Hippocampal formation (tissue), 2 donors: ENCODE data around the gene BTBD19.
"Not testable (repeated sequence)": the region's sequence is repeated elsewhere in the genome, so short reads cannot be mapped to it uniquely, and the experiment has no call there.

ENCODE experiments used
- DNase-seq, 2 donors: peaks; one replicate each; lab custom pipeline; 2025; lab: John Stamatoyannopoulos, UW

BTBD19 gene

DNA sequence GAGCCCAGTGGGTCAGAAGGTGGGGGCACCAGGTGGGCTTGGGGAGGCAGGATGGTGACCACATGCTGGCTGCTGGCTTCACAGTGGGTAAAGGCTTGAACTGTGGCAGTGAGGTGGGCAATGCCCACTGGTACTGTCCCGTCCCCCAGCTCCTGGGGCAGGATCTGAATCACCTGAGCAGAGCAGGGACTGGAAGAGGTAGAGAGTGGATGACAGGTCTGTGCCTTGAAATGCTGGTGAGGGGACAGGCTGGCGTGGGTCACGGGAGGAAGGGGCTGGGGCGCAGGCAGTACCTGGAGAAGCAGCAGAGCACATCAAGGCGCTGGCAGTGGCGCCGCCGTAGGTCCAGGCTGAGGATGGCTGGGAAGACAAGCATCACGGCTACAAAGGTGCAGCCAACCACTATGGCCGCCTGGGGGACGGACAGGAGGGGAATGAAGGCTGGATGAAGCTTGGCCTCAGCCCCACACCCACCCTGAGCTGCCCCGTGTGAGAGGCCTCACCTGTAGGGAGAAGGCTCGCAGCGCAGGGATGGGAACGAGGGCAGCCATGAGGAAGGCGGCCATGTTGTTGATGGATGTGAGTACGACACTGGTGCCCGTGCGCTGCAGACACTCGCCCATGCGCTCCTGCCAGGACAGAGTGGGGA lies 19.8 kb downstream of the BTBD19 start:
- DNase-seq: no peak

DNA sequence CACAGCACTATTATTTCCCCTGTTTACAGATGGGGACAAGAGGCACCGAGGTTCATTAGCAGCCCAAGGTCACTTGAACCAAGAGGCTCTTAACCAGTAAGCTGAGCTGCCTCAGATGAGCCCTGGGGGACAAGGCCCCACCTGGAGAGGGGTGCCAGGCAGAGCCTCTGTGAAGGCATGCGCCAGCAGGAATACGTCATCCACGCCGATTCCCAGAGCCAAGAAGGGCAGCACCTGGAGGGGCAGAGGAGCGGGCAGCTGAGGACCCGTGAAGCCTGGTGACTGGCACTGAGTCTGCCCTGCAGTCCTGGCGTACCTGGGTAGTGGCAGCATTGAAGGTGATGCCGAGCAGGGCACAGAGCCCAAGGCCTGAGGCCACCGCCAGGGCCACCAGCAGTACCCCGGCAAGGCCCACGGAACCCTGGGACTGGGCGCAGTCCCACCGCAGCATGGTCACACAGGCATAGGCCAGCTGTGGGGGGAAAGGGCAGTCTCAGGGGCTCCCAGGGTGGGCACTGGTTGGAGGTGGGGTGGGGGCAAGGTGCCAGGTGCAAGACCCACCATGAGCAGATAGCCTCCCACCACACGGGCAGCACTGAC lies 20.6 kb downstream of the BTBD19 start:
- DNase-seq: no peak

DNA sequence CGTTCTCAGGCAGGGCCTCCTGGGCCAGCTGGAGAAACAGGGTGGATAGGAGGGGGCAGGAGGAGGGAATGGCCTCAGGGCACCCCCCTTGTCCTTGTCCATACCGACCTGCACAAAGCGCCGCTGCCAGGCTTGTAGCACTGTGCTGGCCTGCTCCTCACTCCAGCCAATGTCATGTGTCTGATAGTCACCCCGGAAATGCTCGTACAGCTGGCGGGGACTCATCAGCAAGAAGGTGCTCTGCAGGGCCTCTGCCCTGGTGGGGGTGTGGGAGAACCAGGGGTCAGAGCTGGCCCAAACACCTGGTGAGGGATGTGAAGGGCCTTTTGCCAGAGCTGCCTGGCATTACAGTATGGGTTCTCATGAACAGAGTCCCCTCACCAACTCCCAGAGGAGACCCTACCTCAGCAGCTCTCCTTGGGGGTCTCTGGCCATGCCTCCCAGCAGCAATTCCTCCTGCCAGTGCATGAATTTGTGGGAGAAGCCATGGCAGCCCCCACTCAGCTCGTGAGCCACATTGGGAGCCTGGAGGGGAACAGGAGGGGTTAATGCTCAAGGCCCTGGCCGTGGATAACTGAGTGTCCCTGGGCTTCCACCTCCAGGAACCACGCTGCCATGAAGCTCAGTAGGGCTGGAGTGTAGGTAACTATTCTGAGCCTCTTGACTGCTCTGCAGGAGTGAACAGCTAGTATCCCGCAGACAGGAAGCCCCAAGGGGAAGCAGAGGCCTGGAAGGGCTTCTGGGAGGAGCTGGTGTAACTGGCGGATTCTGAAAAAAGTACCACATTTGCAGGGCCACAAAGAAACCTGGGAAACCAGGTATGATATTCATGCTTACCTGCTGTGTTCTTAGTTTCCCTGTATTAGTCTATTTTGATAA lies 21.4 kb downstream of the BTBD19 start:
- no peak for DNase-seq

DNA sequence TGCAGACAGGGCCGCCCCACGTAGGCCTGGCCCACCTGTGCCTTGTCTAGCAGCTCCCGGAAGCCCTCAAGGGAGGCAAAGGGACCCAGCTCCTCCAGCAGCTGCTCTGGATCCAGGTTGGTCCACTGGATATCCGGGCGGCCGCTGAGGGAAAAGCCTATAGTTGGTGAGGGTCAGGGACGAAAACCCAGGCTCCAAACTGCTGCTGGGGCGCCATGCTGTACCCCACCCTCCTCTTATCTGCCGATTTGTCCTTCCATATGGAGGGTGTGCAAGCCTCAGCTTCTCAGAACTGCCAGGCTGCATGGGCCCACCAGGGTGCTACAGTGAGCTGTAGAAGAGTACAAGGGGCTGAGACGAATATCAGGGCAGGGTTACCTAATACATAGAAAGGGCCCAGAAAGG lies 22.6 kb downstream of the BTBD19 start:
- DNase-seq: no peak

DNA sequence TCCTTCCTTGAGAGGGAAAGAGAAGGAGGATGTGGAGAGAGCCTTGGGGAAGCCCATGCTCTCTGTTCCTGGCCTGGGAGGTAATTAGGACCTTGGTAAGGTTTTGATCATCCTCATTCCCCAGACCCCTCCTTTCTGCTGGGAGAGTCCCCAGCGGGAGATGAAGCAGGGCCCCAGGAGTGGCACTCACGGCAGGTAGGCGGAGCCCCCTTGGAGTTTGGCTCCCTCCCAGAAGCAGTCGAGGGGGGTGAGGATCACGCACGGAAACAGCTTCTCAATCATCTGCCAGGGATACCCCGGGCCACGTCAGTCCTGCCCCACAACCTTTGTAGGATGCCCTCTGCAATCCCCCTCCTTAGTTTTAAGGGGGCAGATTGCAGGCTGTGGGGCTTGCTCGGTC lies 23.2 kb downstream of the BTBD19 start:
- DNase-seq: no peak

DNA sequence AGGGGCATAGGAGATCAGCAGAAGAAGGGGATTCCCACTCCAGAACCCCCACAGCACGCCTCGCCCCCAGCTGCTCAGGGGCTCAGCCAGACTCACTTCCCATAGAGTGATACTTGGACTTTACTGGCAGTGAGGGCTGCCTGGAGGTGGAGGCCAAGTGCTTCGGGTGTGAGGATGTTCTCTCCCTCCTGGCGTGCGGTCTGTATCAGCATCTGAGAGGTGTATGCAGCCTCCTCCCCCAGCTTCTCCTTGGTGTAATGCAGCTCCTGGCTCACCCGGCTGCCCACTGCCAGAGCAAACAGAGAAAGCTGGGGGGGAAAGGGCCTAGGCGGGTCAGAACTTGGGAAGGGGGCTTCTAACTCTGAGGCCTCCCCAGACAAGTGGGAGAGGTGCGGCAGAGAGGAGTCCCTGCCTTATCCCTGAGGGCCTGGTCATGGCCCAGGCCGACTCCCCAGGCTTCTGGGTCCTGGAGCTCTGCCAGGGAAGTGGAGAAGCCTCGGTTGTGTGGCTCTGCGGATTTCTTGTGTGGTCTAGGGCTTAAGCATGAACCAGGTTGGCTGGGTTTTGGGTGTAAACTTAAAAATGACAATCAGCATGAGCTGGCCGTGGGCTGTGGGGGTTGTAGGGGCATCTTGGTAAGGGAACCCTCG lies 23.9 kb downstream of the BTBD19 start:
- no peak for DNase-seq

DNA sequence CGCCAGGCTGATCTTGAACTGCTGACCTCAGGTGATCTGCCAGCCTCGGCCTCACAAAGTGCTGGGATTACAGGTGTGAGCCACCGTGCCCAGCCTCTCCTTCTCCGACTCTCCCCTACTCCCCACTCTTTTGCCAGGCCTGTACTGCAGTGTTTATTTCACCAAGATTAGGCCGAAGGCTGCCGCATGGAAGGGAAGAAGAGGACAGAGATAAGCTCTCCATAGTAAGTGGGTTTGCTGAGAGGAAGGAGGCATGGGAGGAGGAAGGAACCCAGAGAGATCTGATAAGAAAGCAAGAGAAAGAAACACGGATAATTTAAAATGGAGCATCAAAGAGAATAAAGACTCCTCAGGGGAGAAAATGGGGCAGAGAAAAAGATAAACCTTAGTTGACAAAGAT lies 26.0 kb downstream of the BTBD19 start:
- DNase-seq: no peak

DNA sequence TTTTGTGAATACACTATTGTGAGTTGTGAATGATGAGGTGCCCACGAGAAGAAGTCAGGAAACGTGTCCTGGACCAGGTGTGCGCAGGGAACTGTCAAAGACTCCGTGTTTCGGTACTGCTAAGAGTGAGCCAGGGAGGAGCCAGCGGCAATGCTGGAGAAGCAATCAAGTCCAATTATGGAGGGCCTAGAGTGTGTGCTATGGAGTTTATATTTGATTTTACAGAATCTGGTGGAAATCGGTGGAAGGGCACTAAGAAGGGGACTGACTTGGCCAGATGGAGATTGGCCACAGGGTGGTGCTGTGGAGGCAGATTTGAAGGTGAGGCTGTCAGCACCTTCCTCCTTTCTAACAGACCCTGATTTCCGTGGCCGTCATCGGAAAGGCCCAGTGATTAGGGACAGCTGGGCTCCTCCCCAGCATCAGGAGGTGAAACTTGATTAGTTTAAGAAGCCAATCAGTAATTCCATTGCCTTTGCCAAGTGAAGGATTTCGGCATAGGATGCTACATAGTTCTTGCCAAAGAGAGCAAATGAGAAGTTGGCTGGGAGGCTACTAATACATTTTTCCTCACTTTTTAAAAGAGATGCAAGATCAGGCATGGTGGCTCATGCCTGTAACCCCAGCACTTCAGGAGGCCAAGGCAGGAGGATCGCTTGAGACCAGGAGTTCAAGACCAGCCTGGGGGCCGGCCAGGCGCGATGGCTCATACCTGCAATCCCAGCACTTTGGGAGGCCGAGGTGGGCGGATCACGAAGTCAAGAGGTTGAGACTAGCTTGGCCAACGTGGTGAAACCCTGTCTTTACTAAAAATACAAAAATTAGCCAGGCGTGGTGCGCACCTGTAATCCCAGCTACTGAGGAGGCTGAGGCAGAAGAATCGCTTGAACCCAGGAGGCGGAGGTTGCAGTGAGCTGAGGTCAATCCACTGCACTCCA lies 27.7 kb downstream of the BTBD19 start:
- peak; percentile 53 to 66 for DNase-seq

DNA sequence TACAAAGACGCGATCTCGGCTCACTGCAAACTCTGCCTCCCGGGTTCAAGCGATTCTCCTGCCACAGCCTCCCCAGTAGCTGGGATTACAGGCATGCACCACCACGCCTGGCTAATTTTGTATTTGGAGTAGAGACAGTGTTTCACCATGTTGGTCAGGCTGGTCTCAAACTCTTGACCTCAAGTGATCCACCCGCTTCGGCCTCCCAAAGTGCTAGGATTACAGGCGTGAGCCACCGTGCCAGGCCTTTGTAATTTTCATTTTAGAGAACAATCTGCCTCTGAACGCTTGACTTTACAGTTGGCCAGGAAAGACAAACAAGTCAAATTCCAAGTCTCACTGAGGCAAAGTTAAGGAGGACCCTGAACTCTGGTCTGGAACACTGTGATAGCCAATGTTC lies 30.0 kb downstream of the BTBD19 start:
- not testable (repeated sequence) for DNase-seq

DNA sequence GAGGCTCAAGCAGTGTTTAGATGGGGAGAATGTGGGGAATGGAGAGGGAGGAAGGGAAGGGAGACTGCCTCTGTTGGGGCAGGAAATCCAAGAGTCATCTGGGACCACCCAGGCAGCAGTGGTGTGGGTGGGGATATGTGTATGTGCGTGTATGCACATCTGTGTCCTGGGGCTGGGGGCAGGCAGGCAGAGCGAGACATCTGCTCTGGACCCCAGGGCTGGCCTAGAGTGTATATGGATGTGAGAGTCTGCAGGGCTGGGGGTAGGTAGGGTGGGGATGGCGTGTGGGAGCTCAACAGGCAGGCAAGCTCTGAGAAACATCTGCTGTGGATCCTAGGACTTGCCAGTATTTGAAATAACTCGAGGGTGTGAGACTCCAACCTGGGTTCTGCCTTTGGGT lies 31.3 kb downstream of the BTBD19 start:
- DNase-seq: no peak

DNA sequence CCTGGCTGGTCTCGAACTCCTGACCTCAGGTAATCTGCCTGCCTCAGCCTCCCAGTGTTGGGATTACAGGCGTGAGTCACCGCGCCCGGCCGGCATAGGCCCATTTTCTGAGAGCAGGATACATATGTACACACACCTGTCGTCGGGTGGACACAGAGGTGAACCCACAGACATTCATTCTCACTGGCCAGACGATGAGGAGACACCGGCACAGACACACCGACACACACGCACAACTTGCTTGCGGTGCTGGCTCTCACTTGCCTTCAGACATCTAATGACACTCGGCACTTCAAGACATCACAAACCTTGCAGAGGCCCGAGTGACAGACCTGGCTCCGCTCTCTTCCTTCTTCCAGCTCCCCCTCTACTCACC lies 34.2 kb downstream of the BTBD19 start:
- DNase-seq: no peak

DNA sequence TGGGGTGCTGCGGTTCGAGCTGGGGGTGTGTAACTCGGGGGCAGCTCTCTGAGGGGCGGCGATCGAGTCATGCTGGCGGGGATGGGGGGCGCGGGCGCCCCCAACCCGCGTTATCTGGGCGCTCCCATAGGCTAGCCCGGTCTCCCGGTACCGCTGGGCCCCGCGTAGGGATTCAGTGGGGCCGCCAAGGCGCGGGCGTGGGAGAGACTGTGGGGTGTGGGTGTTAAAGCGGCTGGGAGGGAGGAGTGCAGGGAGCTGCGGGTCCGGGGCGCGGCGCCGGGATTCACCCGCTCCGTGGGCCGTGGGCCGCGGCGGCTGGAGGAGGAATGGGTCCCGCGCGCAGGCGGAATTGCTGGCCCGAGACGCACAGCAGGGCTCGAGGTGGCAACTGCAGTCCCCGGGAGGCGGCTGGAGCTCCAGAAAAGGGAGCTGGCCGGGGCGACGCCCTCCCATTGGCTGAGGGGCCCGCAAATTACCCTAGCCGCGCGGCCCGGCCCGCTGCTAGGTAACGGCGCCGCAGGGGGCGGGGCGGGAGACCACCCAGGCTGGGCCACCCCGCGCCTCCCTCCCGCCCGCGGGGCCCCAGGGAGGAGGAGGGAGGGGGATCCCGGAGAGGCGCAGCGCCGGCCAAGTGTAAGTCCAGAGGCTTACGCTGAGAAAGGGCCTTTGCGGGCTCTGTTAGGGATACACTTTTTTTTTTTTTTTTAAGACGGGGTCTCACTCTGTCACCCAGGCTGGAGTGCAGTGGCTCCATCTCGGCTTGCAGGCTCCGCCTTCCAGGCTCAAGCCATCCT lies 34.7 kb downstream of the BTBD19 start, which contains the start of gene PTCH2:
Gene PTCH2 (minus strand): TSS at position 392 of the 794 bp plus-strand sequence. CDS start 321 bp downstream, at position 71.
- DNase-seq: peak in 1 of 2 donors; percentile 34

DNA sequence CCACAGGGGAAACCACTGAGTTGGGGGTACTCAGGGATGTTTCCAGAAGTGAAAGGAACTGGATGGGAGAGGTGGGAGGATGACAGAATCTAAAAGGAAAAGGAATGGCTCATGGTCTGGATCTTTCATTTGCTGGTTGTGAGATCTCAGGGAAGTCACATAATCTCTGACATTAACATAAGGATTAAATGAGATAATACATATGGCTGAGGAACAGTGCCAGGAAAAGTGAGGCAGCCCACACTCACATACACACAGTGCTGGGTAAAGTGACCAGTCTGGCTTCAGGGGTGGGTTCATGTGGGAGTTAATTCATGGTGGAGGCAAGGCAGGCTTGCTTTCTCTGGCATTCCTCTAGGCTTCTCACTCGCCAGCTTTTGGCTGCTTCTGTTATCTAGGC lies 38.7 kb downstream of the BTBD19 start:
- DNase-seq: no peak

DNA sequence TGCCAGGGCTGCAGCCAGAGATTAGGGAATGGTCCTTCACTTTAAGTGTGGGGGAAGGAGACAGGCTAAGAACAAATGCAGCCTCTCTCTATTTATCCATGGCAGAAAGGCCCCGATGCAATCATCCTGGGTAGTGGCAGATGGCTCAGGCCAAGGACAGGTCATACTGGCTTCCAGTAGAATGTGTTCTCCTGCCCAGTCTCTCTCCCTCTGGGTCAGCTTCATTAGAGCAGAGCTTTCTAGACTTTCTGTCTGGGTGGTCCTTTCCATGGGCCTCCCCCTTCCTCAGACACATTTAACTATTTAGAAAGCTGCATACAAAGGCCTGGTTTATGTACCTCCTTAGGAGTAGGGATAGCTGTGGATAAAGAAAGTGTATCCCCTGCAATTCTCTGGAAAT lies 39.5 kb downstream of the BTBD19 start:
- DNase-seq: no peak

DNA sequence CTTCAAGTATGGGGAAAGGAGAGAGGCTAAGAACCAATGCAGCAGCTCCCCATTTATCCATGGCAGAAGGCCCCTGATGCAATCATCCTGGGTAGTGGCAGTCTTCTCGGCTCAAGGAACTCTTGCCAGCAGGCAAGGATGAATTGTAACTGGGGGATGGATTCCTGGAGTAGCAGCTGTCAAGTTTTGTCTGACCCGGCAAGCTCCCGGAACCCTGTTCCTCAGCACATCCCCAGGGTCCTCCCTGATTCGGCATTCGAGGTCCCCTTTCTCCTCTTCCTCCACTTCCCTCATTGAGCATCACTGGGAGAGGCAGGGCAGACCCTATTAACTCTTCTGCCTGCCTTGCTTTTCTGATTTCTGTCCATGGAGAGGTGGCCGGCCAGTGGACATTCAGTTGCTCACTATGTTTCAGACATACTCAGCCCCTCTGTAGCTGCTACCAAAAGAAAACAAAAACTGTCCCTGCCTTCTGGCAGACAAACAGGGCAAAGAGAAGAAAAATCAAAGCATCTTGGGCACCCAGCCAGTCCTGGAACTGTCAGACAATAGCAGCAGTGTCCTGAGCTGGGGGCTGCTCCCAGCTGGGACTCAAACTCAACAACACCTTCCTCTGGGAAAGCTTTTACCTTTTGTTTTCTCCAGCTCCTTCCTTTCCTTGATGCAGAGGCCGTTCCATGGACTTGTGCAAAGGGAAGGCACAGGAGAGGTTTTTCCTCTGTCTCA lies 40.3 kb downstream of the BTBD19 start:
- DNase-seq: peak in 1 of 2 donors; percentile 53

DNA sequence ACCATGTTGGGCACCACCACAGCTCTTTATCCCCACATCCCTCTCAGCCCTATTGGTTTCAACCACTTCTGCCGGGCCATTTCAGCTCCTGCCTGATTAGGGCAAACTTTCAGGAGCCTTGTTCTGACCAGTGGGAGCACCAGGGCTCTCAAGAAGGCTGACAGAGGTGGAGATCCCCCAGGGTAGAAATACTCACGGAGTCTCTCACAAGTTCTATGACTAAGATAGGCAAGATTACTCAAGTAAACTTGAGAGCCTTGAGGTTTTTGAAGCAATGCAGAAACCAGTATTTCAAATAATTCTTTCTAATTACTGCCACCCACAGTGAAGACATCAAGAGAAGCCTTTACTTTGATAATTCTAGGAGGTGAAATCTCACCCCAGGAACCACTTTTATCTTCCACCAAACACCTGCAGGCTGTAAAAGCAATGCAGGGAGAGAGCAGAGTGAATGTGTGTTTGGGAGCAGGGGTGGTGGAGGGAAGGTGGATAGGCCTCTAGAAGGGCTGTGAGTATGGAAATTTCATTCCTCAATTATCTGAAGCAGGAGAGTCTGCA lies 41.3 kb downstream of the BTBD19 start:
- no peak for DNase-seq

DNA sequence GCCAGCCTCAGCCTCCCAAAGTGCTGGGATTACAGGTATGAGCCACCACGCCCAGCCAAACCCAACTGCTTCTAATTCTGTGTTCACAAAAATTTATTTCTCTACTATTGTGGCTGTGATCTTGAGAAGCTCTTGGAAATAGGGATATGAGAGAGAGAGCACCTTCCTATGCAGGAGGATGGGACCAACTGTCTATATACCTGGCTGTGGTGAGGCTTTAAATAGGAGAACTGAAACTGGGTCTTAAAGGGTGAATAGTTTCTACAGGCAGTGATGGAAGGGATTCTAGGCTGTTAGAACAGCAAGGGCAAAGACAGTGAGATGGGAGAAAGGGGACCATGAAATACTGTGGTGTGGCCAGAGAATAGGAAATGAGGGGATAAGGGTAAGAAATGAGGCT lies 43.0 kb downstream of the BTBD19 start:
- no peak for DNase-seq

DNA sequence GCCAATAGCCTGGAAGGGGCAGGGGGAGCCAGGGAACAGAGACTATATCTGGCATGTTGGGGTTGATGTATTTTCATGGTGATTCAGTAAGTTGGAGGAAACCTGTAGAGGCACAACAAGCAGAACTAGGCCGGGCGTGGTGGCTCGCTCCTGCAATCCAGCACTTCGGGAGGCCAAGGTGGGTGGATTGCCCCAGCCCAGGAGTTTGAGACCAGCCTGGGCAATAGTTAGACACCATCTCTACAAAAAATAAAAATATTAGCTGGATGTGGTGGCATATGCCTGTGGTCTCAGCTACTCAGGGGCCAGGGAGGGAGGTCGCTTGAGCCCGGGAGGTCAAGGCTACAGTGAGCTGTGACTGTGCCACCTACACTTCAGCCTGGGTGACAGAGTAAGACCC lies 44.9 kb downstream of the BTBD19 start:
- DNase-seq: no peak

DNA sequence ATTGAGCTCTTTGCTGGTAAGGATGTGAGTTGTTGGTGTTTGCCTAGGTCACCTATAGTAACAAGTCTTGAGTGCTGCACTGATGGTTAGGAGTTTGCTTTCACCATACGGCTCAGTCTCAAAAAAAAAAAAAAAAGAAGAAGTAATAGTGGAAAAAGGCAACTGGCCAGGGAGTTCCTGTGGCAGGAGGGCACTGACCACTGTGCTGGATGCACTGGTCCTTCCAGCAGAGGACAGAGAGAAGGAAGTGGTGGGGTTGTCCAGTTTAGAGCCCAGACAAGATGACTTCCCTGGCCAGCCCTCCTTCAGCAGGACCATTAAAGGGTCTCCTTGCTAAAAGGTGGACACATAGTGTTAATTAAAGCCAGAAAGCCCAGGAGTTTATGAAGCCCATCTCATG lies 46.6 kb downstream of the BTBD19 start:
- no peak for DNase-seq

DNA sequence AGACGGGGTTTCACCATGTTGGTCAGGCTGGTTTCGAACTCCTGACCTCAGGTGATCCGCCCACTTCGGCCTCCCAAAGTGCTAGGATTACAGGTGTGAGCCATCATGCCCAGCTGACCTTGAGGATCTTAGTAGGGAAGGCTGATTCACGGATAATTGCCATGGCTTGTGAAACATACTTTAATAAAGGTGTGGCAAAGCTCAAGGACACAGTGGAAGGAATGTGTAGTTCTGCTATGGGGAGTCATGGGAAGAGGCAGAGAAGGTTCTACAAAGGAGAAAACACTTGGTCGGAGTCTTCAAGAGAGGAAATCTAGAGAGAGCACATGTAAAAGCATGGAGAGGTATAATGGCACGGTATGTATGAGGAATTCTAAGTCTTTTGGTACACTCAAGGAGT lies 47.4 kb downstream of the BTBD19 start:
- no peak for DNase-seq
